ENCODE measurements around the gene CADPS2.
A peak's percentile ranks its signal among the peaks of the same experiment; 100 is the strongest.

CADPS2 gene

GRCh38 chr7:122343601-122344302 lies 542.5 kb downstream of the CADPS2 start:
- no peak for DNase-seq

- DNase-seq, result no peak
These were observed 545.8 kb downstream of the CADPS2 start for GRCh38 chr7:122340427-122340826.

- DNase-seq, result no peak
These were observed 546.9 kb downstream of the CADPS2 start for GRCh38 chr7:122339145-122339904.

GRCh38 chr7:122337011-122337410 lies 549.2 kb downstream of the CADPS2 start:
- DNase-seq, result peak; percentile 50

GRCh38 chr7:122329145-122329802 lies 557.0 kb downstream of the CADPS2 start:
- DNase-seq, result no peak

GRCh38 chr7:122327969-122328368 lies 558.3 kb downstream of the CADPS2 start:
- DNase-seq, result no peak

- no peak for DNase-seq
These were observed 569.5 kb downstream of the CADPS2 start for GRCh38 chr7:122316467-122317388.

GRCh38 chr7:122315507-122316466 lies 570.5 kb downstream of the CADPS2 start:
- no peak for DNase-seq

GRCh38 chr7:122314284-122314683 lies 572.0 kb downstream of the CADPS2 start:
- no peak for DNase-seq

- DNase-seq, result no peak
These were observed 573.5 kb downstream of the CADPS2 start for GRCh38 chr7:122312789-122313188.

GRCh38 chr7:122311734-122312450 lies 574.4 kb downstream of the CADPS2 start:
- DNase-seq, result no peak

- DNase-seq, result no peak
These were observed 575.1 kb downstream of the CADPS2 start for GRCh38 chr7:122311050-122311700.

- no peak for DNase-seq
These were observed 575.9 kb downstream of the CADPS2 start for GRCh38 chr7:122310119-122311021.

- no peak for DNase-seq
These were observed 576.8 kb downstream of the CADPS2 start for GRCh38 chr7:122309421-122309820.

- DNase-seq, result no peak
These were observed 579.0 kb downstream of the CADPS2 start for GRCh38 chr7:122307228-122307621.

- DNase-seq, result no peak
These were observed 579.7 kb downstream of the CADPS2 start for GRCh38 chr7:122306320-122307227.

GRCh38 chr7:122305475-122306319 lies 580.6 kb downstream of the CADPS2 start:
- peak; percentile 45 for DNase-seq
